Limb (tissue), 2 donors: ENCODE data around the gene MAP2K5.
A peak's percentile ranks its signal among the peaks of the same experiment; 100 is the strongest.

Source experiments
- DNase-seq, 2 donors: peaks; one replicate each; pipeline ENCODE4 v3.0.0-alpha.2; 2016; ENCODE audit errors: extremely low spot score in 2 of 2

The MAP2K5 gene

GRCh38 chr15:67834581-67835296, 292.2 kb downstream of the MAP2K5 start:
- peak in 1 of 2 donors; percentile 62 for DNase-seq

DNA sequence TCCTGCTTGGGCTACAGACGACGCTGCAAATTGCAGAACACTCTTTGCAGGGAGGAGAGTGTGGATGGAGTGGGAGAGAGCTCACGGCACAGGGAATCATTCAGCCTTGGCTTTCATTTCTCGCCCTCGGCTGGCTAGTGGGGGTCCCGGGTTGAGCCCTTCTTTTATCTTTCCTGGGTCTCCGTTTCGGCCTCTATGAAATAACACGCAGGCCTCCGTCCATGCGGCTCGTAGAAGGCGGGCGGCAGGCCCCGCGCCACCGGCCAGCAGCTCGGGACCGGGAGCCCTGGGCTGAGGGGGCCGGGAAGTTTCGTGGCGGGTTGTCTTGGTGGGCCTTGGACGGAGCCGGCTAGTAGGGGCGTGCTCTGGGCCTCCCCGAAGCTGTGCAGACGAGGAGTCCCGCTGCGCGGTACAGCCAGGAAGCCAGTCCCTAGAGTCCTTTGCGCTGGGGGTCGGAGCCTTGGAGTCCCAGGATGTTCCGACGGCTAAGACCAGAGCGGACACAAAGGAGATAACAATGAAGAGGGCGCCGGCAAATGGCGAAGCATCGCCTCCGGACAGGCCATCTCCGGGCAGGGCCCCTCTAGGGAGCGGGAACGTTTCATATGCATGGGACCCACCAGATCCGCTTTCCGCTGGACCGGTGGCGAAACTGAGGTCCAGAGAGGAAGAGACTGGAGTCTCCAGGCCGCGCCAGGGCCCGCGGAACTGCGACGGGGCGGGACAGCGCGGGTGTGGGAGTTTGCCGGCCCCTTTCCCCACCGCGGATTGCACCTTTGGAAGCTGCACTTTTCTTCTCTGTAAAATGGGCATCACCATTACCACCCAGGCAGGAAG, 293.0 kb downstream of the MAP2K5 start:
- peak in 1 of 2 donors; percentile 63 for DNase-seq

DNA sequence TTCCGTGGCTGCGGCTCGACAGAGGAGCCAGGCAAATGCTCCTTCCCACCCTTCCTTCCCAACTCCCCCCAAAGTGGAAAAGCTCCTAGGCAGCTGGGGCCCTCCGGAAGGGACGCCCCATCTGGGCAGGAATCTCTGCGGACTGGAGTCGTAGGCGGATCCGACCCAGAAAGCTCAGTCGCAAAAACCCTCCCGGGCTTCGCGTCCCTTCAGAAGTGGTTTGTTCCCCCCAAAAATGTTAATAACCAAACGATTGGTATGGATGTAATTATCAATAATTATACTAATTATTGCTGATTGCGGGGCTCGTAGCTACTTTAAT, 293.6 kb downstream of the MAP2K5 start:
- DNase-seq = no peak

- peak in 1 of 2 donors; percentile 72 for DNase-seq
Measured at GRCh38 chr15:67836477-67836876, 294.0 kb downstream of the MAP2K5 start.

DNA sequence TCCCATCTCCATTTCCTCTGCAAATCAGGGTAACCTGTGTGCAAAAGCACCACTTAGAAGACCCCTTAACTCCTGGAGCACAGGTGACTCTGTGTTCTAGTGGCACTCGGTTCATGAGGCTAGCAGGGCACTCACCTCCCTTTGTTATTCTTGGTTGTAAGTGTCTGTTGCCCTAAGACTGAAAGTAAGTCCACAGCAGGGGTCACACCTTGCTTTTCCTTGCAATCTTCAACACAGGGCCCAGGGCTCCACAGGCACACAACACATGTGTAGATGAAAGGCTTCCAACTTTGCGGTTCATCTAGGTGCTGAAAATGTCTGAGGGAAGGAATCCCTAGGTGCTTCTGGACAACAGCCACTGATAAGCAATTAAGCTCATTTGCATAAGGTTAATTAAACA, 294.5 kb downstream of the MAP2K5 start:
- DNase-seq = peak in 1 of 2 donors; percentile 27

GRCh38 chr15:67838789-67839332, 296.4 kb downstream of the MAP2K5 start:
- DNase-seq = peak in 1 of 2 donors; percentile 73

- DNase-seq = peak in 1 of 2 donors; percentile 51
Measured at GRCh38 chr15:67839499-67839928, 297.0 kb downstream of the MAP2K5 start.

DNA sequence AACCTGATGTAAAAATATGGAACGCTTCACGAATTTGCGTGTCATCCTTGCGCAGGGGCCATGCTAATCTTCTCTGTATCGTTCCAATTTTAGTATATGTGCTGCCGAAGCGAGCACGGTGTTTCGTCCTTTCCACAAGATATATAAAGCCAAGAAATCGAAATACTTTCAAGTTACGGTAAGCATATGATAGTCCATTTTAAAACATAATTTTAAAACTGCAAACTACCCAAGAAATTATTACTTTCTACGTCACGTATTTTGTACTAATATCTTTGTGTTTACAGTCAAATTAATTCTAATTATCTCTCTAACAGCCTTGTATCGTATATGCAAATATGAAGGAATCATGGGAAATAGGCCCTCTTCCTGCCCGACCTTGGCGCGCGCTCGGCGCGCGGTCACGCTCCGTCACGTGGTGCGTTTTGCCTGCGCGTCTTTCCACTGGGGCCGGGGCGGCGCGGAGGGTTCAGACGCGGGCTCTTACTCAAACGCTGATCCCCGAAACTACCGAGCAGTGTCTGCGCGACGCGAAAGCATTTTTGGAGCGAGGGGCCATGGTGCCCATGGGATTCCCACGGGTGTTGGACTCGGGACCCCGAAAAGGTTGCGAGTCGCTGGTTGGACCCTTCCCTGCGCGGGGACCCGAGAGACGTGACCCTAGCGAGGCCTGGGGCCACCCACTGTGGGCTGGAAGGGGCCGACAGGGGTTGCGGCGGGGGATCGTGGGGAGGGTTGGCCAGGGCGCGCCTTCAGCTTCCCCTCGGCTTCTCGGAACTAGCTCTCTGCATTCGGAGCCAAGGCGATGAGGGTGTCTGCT, 297.6 kb downstream of the MAP2K5 start, which contains the start of gene RNU6-1:
TSS of gene RNU6-1 (minus strand) at position 117 of the 820 bp plus-strand sequence.
- peak; percentile 97 to 98 for DNase-seq

DNA sequence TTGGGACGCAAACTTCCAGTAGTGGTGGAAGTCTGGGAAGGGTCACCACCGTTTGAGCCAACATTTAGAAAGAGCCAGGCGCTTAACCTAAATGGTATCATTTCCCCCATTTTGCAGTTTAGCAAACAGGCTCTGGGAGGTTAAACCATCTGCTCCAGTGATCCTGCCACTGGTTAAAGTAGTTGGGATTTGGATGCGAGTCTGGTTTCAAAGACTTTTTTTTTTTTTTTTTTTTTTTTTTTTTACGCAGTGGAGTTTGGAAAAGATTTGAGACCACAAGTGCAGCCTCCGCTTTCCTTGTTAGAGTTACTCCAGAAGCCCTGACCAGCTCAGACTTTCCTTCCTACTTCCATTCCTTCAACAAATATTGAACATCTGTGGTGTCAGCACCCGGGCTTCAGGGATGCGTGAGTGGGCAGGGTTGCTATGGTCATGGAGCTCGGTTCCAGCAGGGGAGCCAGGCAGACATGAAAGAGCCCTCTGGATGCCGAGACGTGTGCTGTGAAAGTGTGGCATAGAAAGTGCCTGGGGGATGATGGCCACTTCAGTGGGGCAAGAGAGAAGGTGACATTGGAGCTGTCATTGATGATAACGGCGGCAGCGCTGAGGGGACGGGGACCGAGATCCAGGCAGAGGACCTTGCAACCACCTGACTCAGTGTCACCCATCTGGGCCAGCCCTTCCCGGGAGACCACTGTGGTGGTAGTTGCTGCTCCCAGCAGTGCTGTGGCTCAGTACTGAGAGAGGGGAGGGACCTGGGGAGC, 298.4 kb downstream of the MAP2K5 start:
- DNase-seq = peak in 1 of 2 donors; percentile 59

- DNase-seq = no peak
Measured at GRCh38 chr15:67841513-67841762, 298.9 kb downstream of the MAP2K5 start.

DNA sequence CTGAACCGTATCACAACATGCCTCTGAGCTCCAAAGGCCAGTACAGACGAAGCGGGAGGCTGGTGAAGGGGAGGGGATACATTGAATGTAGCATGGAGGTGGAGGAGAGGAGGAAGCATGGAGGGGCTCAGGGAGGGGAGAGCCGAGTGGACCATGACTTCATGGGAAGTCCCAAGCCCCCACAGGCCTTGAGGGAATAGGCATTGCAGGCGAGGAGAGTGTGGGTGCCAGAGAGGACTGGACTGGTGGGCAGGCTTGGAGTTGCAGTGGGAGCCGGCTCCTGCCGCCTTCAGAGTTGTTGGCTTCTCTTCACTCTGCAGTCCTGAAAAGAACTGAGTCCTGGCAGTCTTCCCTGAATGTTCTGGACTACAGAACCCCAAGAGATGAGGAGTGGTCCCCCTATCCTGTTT, 300.6 kb downstream of the MAP2K5 start:
- no peak for DNase-seq

- DNase-seq = peak in 1 of 2 donors; percentile 42
Measured at GRCh38 chr15:67843571-67844387, 301.3 kb downstream of the MAP2K5 start.

- DNase-seq = no peak
Measured at GRCh38 chr15:67845974-67846373, 303.5 kb downstream of the MAP2K5 start.

DNA sequence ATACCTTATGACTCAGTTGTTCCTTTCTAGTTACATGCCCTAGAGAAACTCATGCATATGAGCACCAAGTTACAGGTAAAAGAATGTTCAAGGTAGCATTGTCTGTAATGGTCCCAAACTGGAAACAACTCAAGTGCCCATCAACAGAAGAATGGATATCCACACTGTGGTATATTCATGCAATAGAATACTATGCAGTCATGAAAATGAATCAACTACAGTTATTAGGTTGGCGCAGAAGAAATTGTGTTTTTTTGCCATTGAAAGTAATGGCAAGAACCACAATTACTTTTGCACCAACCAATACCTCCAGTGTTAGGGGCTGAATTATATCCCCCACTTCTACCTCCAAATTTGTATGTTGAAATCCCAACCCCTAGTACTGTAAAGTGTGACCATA, 307.0 kb downstream of the MAP2K5 start:
- no peak for DNase-seq

DNA sequence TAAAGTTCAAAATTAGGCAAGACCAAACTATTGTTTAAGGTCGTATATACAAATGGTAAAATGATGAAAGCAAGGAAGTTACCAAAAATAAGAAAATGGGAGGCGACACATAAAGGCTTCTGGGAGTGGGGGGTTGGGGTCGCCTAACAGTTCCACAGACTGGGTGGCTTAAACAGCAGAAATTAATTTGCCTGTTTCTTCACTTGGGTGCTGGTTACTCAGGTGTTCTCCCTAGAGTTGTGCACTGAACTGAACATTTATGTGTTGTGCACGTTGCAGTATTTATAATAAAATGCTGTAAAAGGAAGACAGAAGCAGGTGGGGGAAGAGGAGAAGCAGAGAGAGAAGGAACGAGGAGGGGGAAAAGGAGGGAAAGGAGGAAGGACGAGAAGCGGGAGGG, 307.8 kb downstream of the MAP2K5 start:
- DNase-seq = no peak

GRCh38 chr15:67850994-67851571, 308.6 kb downstream of the MAP2K5 start:
- no peak for DNase-seq

- DNase-seq = no peak
Measured at GRCh38 chr15:67852418-67852817, 309.9 kb downstream of the MAP2K5 start.

DNA sequence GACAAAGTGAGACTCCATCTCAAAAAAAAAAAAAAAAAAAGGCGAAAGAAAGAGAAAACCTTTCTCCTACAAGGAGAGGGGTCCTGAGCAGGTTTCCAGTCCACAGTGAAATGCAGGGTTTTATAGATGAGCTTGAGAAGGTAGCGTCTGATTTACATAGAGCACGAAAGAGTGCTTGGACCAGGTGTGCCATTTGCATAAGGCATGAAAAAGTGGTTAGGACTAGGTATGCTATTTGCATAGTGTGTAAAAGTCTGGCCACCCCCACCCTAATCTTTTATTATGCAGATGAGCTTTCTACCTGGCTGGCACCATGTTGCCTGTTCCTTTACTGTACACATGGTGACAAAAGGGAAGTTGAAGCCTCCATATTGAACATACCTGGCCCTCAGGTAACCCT, 311.0 kb downstream of the MAP2K5 start:
- no peak for DNase-seq

GRCh38 chr15:67854358-67854757, 311.9 kb downstream of the MAP2K5 start:
- DNase-seq = no peak

GRCh38 chr15:67855842-67856241, 313.3 kb downstream of the MAP2K5 start:
- DNase-seq = no peak
